Natural killer cell (primary cell): ENCODE measurements around the gene FARS2. TPM values are rescaled to one million over a fixed set of nuclear protein-coding genes. Genes with fewer than 3 reads are reported as not detected.

Source experiments
- ATAC-seq, 3 donors: fragments of 150-1000 bp in 2 of 3; fragments of 200-7000 bp in 1 of 3; cut with Tn5 transposase; 1 replicate in 1 of 3; 2 replicates in 2 of 3; pipeline ENCODE4 v1.10.0; 2021; ENCODE audit warnings: mild to moderate bottlenecking in 2 of 3, moderate library complexity in 2 of 3
- DNase-seq, 2 donors: peaks; one replicate each; pipeline versions ENCODE4 v3.0.0 to v3.0.0-alpha.2; 2013 to 2021; ENCODE audit warnings: mixed read lengths in 1 of 2
- H3K27ac ChIP-seq: one replicate; pipeline ENCODE4 v1.5.1; 2013; ENCODE audit warnings: mild to moderate bottlenecking, low read length
- H3K27me3 ChIP-seq: one replicate; pipeline ENCODE4 v1.6.1; 2013; ENCODE audit warnings: low read length; ENCODE audit not compliant: control insufficient read depth, insufficient read depth
- H3K36me3 ChIP-seq: one replicate; pipeline ENCODE4 v1.6.1; 2013; ENCODE audit warnings: low read length; ENCODE audit not compliant: control insufficient read depth, insufficient read depth
- H3K4me1 ChIP-seq: one replicate; pipeline ENCODE4 v1.6.1; 2013; ENCODE audit warnings: low read length; ENCODE audit not compliant: control insufficient read depth, insufficient read depth
- H3K4me3 ChIP-seq: one replicate; pipeline ENCODE4 v1.5.1; 2013; ENCODE audit warnings: low read length
- H3K9me3 ChIP-seq: one replicate; pipeline ENCODE4 v1.6.1; 2013; ENCODE audit warnings: low read length; ENCODE audit not compliant: control insufficient read depth, insufficient read depth
- H3K27ac Mint-ChIP-seq, 2 donors: one replicate each; pipeline ENCODE4 v1.8.0; 2022; ENCODE audit warnings: mild to moderate bottlenecking in 2 of 2, mixed read lengths in 2 of 2, moderate library complexity in 1 of 2
- H3K27me3 Mint-ChIP-seq, 2 donors: one replicate each; pipeline ENCODE4 v1.8.0; 2022; ENCODE audit warnings: low read depth in 2 of 2, mixed read lengths in 2 of 2
- H3K36me3 Mint-ChIP-seq: one replicate; pipeline ENCODE4 v1.8.0; 2022; ENCODE audit warnings: mixed read lengths
- H3K4me1 Mint-ChIP-seq, 2 donors: one replicate each; pipeline ENCODE4 v1.8.0; 2022; ENCODE audit warnings: mixed read lengths in 2 of 2
- H3K4me3 Mint-ChIP-seq: one replicate; pipeline ENCODE4 v1.8.0; 2022; ENCODE audit warnings: mild to moderate bottlenecking, moderate library complexity, mixed read lengths
- H3K9me3 Mint-ChIP-seq, 2 donors: one replicate each; pipeline ENCODE4 v1.8.0; 2022; ENCODE audit warnings: mixed read lengths in 2 of 2
- CTCF ChIP-seq: fragments of 200-600 bp; IDR thresholded peaks from one replicate; pipeline ENCODE4 v1.8.0; 2022; ENCODE audit warnings: antibody characterized with exemption
- WGBS: methylation state at CpG from one replicate; pipeline ENCODE4 v1.1.7; 2013; ENCODE audit warnings: missing lambda C conversion rate; ENCODE audit not compliant: insufficient coverage; 5-methylcytosine and 5-hydroxymethylcytosine counted together
- intact Hi-C: fragments of 100-400 bp; cut with micrococcal nuclease; formaldehyde crosslinking; loops from one replicate; pipeline ENCODE4 v1.14.2; 2022
- total RNA-seq, 4 donors: library from RNA; stranded (reverse); fragments of 120-200 nt in 1 of 4; gene quantifications; one replicate each; pipeline versions ENCODE4 v1.2.3 to v1.2.4, GENCODE V29; 2013 to 2022

FARS2 gene
- total RNA-seq, 3 donors from 2014 or later (not counting 1 experiment from before 2014, with no cell fraction given) = 15.3 to 24.8 (median 22.7) TPM

GRCh38 chr6:5425267-5425666 lies 164.0 kb downstream of the FARS2 start:
- Histone ChIP-seq H3K27me3 (no peaks in the 10 kb centered on the region), H3K4me3 (no peak overlapping the region), H3K4me1 (no peaks in the 10 kb centered on the region), H3K27ac (no peak overlapping the region), H3K36me3 (no peaks in the 10 kb centered on the region), H3K9me3 (no peaks in the 10 kb centered on the region)
- DNase-seq (no peak), ATAC-seq (no peak)
- intact Hi-C loops = no loop called here
- over 99% methylated on average over 7 of the region's 7 CpGs for WGBS
- Mint-ChIP-seq H3K4me3 (no peak overlapping the region), H3K27ac (no peak overlapping the region), H3K4me1 (peaks cover 5 to 17% of the 10 kb centered on the region in 2 donors), H3K27me3 (no peaks in the 10 kb centered on the region), H3K36me3 (no peaks in the 10 kb centered on the region), H3K9me3 (no peaks in the 10 kb centered on the region)
- no peak for TF ChIP-seq CTCF

GRCh38 chr6:5425797-5426196 lies 164.5 kb downstream of the FARS2 start:
- no peaks in the 10 kb centered on the region for H3K4me1 ChIP-seq
- peaks cover 5 to 17% of the 10 kb centered on the region in 2 donors for H3K4me1 Mint-ChIP-seq
- H3K36me3 Mint-ChIP-seq = no peaks in the 10 kb centered on the region
- H3K4me3 ChIP-seq = no peak overlapping the region
- WGBS = 53% methylated on average over 3 of the region's 4 CpGs
- no peak overlapping the region for H3K4me3 Mint-ChIP-seq
- H3K27me3 Mint-ChIP-seq = no peaks in the 10 kb centered on the region
- no peak for DNase-seq
- intact Hi-C loops = no loop called here
- H3K9me3 ChIP-seq = no peaks in the 10 kb centered on the region
- no peak for TF ChIP-seq CTCF
- no peaks in the 10 kb centered on the region for H3K36me3 ChIP-seq
- no peak for ATAC-seq
- no peaks in the 10 kb centered on the region for H3K27me3 ChIP-seq
- H3K27ac Mint-ChIP-seq = no peak overlapping the region
- H3K9me3 Mint-ChIP-seq = no peaks in the 10 kb centered on the region
- no peak overlapping the region for H3K27ac ChIP-seq

- DNase-seq (no peak), ATAC-seq (no peak)
- H3K9me3 ChIP-seq = no peaks in the 10 kb centered on the region
- H3K36me3 ChIP-seq = peaks cover 3% of the 10 kb centered on the region
- no peaks in the 10 kb centered on the region for H3K27me3 Mint-ChIP-seq
- H3K4me1 Mint-ChIP-seq = peaks cover 5 to 12% of the 10 kb centered on the region in 2 donors
- no peak overlapping the region for H3K4me3 Mint-ChIP-seq
- no peaks in the 10 kb centered on the region for H3K9me3 Mint-ChIP-seq
- H3K36me3 Mint-ChIP-seq = no peaks in the 10 kb centered on the region
- no peaks in the 10 kb centered on the region for H3K27me3 ChIP-seq
- WGBS = 66% methylated on average over 5 of the region's 5 CpGs
- H3K27ac ChIP-seq = no peak overlapping the region
- no peak overlapping the region for H3K4me3 ChIP-seq
- no peak for TF ChIP-seq CTCF
- no peak overlapping the region for H3K27ac Mint-ChIP-seq
- intact Hi-C loops = no loop called here
- H3K4me1 ChIP-seq = no peaks in the 10 kb centered on the region
Observed at GRCh38 chr6:5427586-5427985, 166.3 kb downstream of the FARS2 start.

- H3K4me3 Mint-ChIP-seq = no peak overlapping the region
- H3K4me1 ChIP-seq = no peaks in the 10 kb centered on the region
- no peaks in the 10 kb centered on the region for H3K27me3 Mint-ChIP-seq
- H3K4me3 ChIP-seq = no peak overlapping the region
- no peaks in the 10 kb centered on the region for H3K27me3 ChIP-seq
- ATAC-seq (no peak), DNase-seq (no peak)
- H3K4me1 Mint-ChIP-seq = peaks cover 0 to 5% of the 10 kb centered on the region in 2 donors
- H3K9me3 ChIP-seq = no peaks in the 10 kb centered on the region
- no peak overlapping the region for H3K27ac ChIP-seq
- no peak overlapping the region for H3K27ac Mint-ChIP-seq
- peaks cover 0 to 5% of the 10 kb centered on the region in 2 donors for H3K9me3 Mint-ChIP-seq
- peaks cover 15% of the 10 kb centered on the region for H3K36me3 Mint-ChIP-seq
- TF ChIP-seq CTCF = no peak
- 83% methylated on average over 1 of the region's 1 CpG for WGBS
- peaks cover 3% of the 10 kb centered on the region for H3K36me3 ChIP-seq
- intact Hi-C loops = no loop called here
Observed at GRCh38 chr6:5433324-5433723, 172.0 kb downstream of the FARS2 start.
